SK-N-MC (cell line): ENCODE results near the gene CLIC4.
"Not testable (repeated sequence)": the region's sequence is repeated elsewhere in the genome, so short reads cannot be mapped to it uniquely, and the experiment has no call there.

ENCODE experiments used
- EZH2 ChIP-seq: fragments of 200-600 bp; sonication (generic); IDR thresholded peaks from one replicate; pipeline ENCODE4 v1.6.1; 2017; ENCODE audit warnings: antibody characterized with exemption
- POLR2AphosphoS5 ChIP-seq: IDR thresholded peaks from 2 replicates; pipeline ENCODE4 v1.6.1; 2012; ENCODE audit warnings: mild to moderate bottlenecking, low read depth, low read length, borderline replicate concordance

DNA sequence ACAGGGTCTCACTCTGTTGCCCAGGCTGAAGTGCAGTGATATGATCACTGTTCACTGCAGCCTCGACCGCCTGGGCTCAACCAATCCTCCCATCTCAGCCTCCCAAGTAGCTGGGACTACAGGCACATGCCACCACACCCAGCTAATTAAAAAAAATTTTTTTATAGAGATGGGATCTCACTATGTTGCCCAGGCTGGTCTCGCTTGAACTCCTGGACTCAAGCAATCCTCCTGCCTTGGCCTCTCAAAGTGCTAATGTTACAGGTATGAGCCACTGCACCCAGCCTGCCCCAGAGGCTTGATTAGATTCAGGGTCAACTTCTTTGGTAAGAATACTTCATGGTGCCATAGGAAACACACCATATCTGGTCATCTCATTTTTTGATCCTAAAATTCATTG lies 66.2 kb downstream of the CLIC4 start:
- TF ChIP-seq EZH2, POLR2AphosphoS5: not testable (repeated sequence)
